OCI-LY7 (cell line): ENCODE measurements around the gene KIF3C. TPM values are rescaled to one million over a fixed set of nuclear protein-coding genes. Genes with fewer than 3 reads are reported as not detected.
"Not testable (repeated sequence)": the region's sequence is repeated elsewhere in the genome, so short reads cannot be mapped to it uniquely, and the experiment has no call there.

ENCODE experiments used
- BruUV-seq: library from RNA; stranded (reverse); fragments of 400-500 nt; replicated peaks from 2 replicates; lab custom pipeline; 2021; lab: Mats Ljungman, UMichigan
- CTCF ChIA-PET: fragments of 300-600 bp; sonication (Branson Sonifier 250); formaldehyde crosslinking; loops from one replicate; lab custom pipeline; 2022; ENCODE audit warnings: antibody characterized with exemption; ENCODE audit not compliant: unreplicated experiment; lab: Charles Lee
- POLR2A ChIA-PET: fragments of 300-600 bp; sonication (Branson Sonifier 250); formaldehyde crosslinking; loops from one replicate; lab custom pipeline; 2022; ENCODE audit warnings: antibody characterized with exemption; lab: Charles Lee
- DNase-seq: peaks from one replicate; pipeline ENCODE4 v3.0.0-alpha.2; 2015; ENCODE audit warnings: low spot score
- H2AFZ ChIP-seq: fragments of 200-600 bp; sonication (generic), shearing (Covaris generic); 2 replicates; pipeline ENCODE4 v1.6.1; 2014; ENCODE audit warnings: mild to moderate bottlenecking, antibody characterized with exemption, low read length, moderate library complexity
- H3K27ac ChIP-seq: fragments of 200-600 bp; sonication (generic); 2 replicates; pipeline ENCODE4 v1.5.1; 2014; ENCODE audit warnings: mixed run types, low read depth, mild to moderate bottlenecking, moderate library complexity, low read length, inconsistent platforms; ENCODE audit not compliant: poor library complexity, severe bottlenecking
- H3K36me3 ChIP-seq: fragments of 200-600 bp; sonication (generic); 2 replicates; pipeline ENCODE4 v1.6.1; 2014; ENCODE audit warnings: mild to moderate bottlenecking, antibody characterized with exemption, low read length, moderate library complexity, mixed read lengths; ENCODE audit not compliant: insufficient read depth
- H3K4me1 ChIP-seq: fragments of 200-600 bp; sonication (generic); 2 replicates; pipeline ENCODE4 v1.5.1; 2014; ENCODE audit warnings: mild to moderate bottlenecking, low read length; ENCODE audit not compliant: insufficient read depth, poor library complexity, severe bottlenecking
- H3K4me2 ChIP-seq: fragments of 200-600 bp; sonication (generic); 2 replicates; pipeline ENCODE4 v1.6.1; 2014; ENCODE audit warnings: mild to moderate bottlenecking, low read length
- H3K4me3 ChIP-seq: fragments of 200-600 bp; sonication (generic); 2 replicates; pipeline ENCODE4 v1.5.1; 2014; ENCODE audit warnings: mild to moderate bottlenecking, low read depth, low read length; ENCODE audit not compliant: poor library complexity, severe bottlenecking
- H3K79me2 ChIP-seq: fragments of 200-600 bp; sonication (generic); 2 replicates; pipeline ENCODE4 v1.6.1; 2016; ENCODE audit warnings: low read depth, mild to moderate bottlenecking, low read length, moderate library complexity, mixed read lengths; ENCODE audit not compliant: insufficient read depth
- H3K9me2 ChIP-seq: fragments of 200-600 bp; sonication (generic); 2 replicates; pipeline ENCODE4 v1.6.1; 2016; ENCODE audit warnings: mild to moderate bottlenecking, low read length, mixed read lengths; ENCODE audit not compliant: insufficient read depth
- H3K9me3 ChIP-seq: fragments of 200-600 bp; sonication (generic); 2 replicates; pipeline ENCODE4 v1.6.1; 2014; ENCODE audit warnings: mild to moderate bottlenecking, mixed run types, low read length, mixed read lengths
- H4K20me1 ChIP-seq: fragments of 200-600 bp; sonication (generic); 2 replicates; pipeline ENCODE4 v1.6.1; 2014; ENCODE audit warnings: mild to moderate bottlenecking, antibody characterized with exemption, low read length, moderate library complexity, mixed read lengths; ENCODE audit not compliant: insufficient read depth
- CTCF ChIP-seq: fragments of 200-600 bp; sonication (generic); conservative IDR thresholded peaks from 2 replicates; pipeline ENCODE4 v1.5.1; 2014; ENCODE audit warnings: mild to moderate bottlenecking, antibody characterized with exemption, low read length, moderate library complexity, mixed read lengths
- EZH2phosphoT487 ChIP-seq: fragments of 200-600 bp; sonication (generic); IDR thresholded peaks from 2 replicates; pipeline ENCODE4 v1.6.1; 2018; ENCODE audit warnings: low read depth, borderline replicate concordance, mild to moderate bottlenecking, mixed run types, antibody characterized with exemption, low read length, moderate library complexity, mixed read lengths
- intact Hi-C: fragments of 100-400 bp; cut with micrococcal nuclease; formaldehyde crosslinking; loops from one replicate; pipeline ENCODE4 v1.10.0; 2022; ENCODE audit not compliant: unreplicated experiment
- total RNA-seq, 2 experiments: library from RNA; depleted of rRNA in 1 of 2; stranded (reverse); fragments of >200 nt in 1 of 2; shearing (Covaris generic) in 1 of 2; gene quantifications; 2 replicates each; pipeline ENCODE4 v1.2.3, GENCODE V29; 2014 to 2022

KIF3C gene
- total RNA-seq, 2 experiments from 2014 or later = 3.8 to 11.4 TPM

- H2AFZ ChIP-seq, H3K36me3 ChIP-seq, H3K4me3 ChIP-seq, DNase-seq, H3K9me2 ChIP-seq, H3K9me3 ChIP-seq, intact Hi-C loops, H3K4me1 ChIP-seq, H3K79me2 ChIP-seq, H4K20me1 ChIP-seq, BruUV-seq, H3K27ac ChIP-seq, H3K4me2 ChIP-seq: not testable (repeated sequence)
- ChIA-PET POLR2A (interaction anchor here (0.6 kb wide), 1 partner anchor 224 kb away, joined by 4 read pairs; no protein-coding TSS in a partner anchor), CTCF (interaction anchor here (0.6 kb wide), 1 partner anchor 38 kb away, joined by 3 read pairs; the partner anchor contains the start of gene ASXL2)
These were observed 66.1 kb downstream of the KIF3C start for GRCh38 chr2:25915944-25916772.

GRCh38 chr2:25915411-25915810, 66.9 kb downstream of the KIF3C start:
- ChIA-PET CTCF (interaction anchor here (0.6 kb wide), 1 partner anchor 37 kb away, joined by 3 read pairs; the partner anchor contains the start of gene ASXL2), POLR2A (interaction anchor here (0.7 kb wide), 1 partner anchor 88 kb away, joined by 3 read pairs; no protein-coding TSS in a partner anchor)
- H3K9me2 ChIP-seq, H3K9me3 ChIP-seq, H3K27ac ChIP-seq, DNase-seq, H3K36me3 ChIP-seq, H2AFZ ChIP-seq, BruUV-seq, H3K4me2 ChIP-seq, H4K20me1 ChIP-seq, H3K4me1 ChIP-seq, H3K4me3 ChIP-seq, intact Hi-C loops, H3K79me2 ChIP-seq: not testable (repeated sequence)

- DNase-seq, CTCF ChIA-PET, H3K4me1 ChIP-seq, POLR2A ChIA-PET, H2AFZ ChIP-seq, H3K79me2 ChIP-seq, H3K4me3 ChIP-seq, H4K20me1 ChIP-seq, H3K9me3 ChIP-seq, intact Hi-C loops, H3K9me2 ChIP-seq, H3K36me3 ChIP-seq, H3K27ac ChIP-seq, BruUV-seq, H3K4me2 ChIP-seq: not testable (repeated sequence)
These were observed 68.7 kb downstream of the KIF3C start for GRCh38 chr2:25913696-25913973.

- Histone ChIP-seq H3K79me2 (no peaks in the 10 kb centered on the region), H3K36me3 (no peaks in the 10 kb centered on the region), H3K9me3 (no peaks in the 10 kb centered on the region), H3K27ac (no peak overlapping the region), H4K20me1 (no peaks in the 10 kb centered on the region), H3K9me2 (no peaks in the 10 kb centered on the region), H3K4me1 (no peaks in the 10 kb centered on the region), H3K4me2 (no peak overlapping the region), H2AFZ (peak overlapping the region; percentile 26; the same call in 1 of the 2 replicates), H3K4me3 (no peak overlapping the region)
- no peak for DNase-seq
- TF ChIP-seq EZH2phosphoT487 = no peak
- TF ChIP-seq CTCF = no peak
- intact Hi-C loops = no loop called here
- BruUV-seq = no TSS peak
- ChIA-PET POLR2A (interaction anchor here (0.7 kb wide), 1 partner anchor 155 kb away, joined by 3 read pairs; no protein-coding TSS in a partner anchor), CTCF (interaction anchor here (0.5 to 0.6 kb wide), 2 partner anchors 230 to 305 kb away, joined by 3 read pairs; no protein-coding TSS in a partner anchor)
These were observed 69.2 kb downstream of the KIF3C start for GRCh38 chr2:25912851-25913695.

GRCh38 chr2:25909574-25909973, 72.7 kb downstream of the KIF3C start:
- H2AFZ ChIP-seq, intact Hi-C loops, H3K36me3 ChIP-seq, H3K4me1 ChIP-seq, DNase-seq, H4K20me1 ChIP-seq, H3K4me2 ChIP-seq, CTCF ChIA-PET, H3K9me3 ChIP-seq, POLR2A ChIA-PET, H3K9me2 ChIP-seq, H3K27ac ChIP-seq, H3K79me2 ChIP-seq, BruUV-seq, H3K4me3 ChIP-seq: not testable (repeated sequence)
